Nucleus accumbens (tissue), 56 donors: ENCODE data around the gene C15orf40.
"Not testable (repeated sequence)": the region's sequence is repeated elsewhere in the genome, so short reads cannot be mapped to it uniquely, and the experiment has no call there.

Experiments
- DNase-seq, 56 donors: peaks; one replicate each; lab custom pipeline; 2025; lab: John Stamatoyannopoulos, UW

C15orf40 gene

DNA sequence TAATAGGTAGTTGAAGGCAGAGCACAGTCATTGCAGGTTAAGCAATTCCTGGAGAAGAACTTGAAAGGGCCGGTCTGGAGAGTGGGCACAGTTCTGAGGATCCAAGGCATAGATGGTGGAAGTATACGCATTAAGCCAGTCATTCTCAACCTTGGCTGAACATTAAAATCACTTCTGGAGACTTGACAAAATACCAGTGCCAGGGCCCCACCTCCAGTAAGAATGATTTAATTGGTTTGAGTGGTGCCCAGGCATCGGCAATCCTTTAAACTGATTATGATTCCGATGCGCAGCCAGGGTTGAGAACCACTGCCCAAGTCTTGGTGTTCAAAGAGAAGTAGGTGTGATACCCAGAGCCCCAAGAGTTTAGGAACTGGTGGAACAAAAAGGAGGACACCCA lies 52.0 kb downstream of the C15orf40 start:
- DNase-seq = no peak

DNA sequence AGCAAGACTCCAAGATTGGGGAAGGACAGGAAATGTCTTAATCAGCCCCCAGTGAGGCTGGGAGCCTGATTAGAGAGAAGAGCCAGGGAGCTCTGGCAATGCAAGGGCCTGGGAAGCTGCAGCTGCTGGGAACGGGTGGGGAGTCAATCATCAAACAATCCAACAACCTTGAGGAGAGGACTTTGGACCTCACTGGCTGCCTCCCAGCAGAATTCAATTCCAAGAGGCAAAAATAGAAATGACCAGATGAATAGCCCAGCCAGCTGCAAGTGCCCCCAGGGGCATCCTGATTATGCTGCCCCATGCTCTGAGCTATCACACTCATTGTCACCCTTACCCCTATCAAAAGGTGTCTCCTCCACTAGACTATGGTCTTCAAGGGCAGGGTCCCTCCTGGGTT lies 52.8 kb downstream of the C15orf40 start:
- no peak for DNase-seq

DNA sequence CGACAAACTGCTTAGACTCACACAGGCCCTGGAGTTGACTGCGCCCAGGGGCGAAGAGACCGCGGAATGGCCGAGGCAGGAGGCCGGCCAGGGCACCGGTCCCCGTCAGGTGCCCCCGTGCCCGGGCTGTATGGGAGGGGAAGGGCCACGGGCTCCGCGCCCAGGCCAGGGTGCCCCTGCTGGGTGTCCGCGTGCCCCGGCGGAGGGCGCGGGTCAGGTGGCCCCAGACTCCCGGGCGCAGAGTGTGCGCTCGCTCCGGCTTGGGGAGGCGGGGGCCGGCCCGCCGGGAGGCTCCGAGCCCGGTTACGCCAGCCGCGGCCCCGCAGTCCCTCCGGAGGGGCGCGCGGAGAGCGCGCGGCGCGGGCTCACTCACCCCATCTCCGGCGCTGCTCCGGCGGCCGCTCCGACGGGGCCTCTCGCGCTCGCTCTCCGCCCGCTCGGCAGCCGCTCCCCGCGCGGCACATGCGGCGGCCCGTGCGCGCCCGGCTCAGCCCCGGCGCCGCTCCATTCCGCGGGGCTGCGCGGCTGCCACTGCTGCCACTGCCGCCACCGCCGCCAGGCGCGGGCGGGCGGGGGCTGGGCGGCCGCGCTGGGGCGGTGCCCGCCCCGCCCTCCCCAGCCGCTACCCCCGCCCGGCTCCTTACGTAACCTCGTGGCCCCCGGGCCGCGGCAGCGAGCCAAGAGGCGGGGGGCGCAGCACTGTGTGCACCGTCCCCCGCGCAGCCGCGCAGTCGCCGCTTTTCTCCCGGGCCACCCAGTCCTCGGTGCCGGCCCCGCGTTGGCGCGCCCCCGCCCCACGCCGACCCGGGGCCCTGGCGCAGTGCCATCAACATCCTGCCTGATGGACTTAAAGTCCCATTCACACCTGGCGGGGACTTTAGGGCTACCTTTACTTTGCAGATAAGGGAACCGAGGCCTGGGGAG lies 59.0 kb downstream of the C15orf40 start, which contains the start of gene HOMER2:
TSS of gene HOMER2 (minus strand) at position 563 of the 924 bp plus-strand sequence. CDS start at position 378, 185 bp downstream.
- DNase-seq = peak in 10 of 56 donors; percentile 2 to 60 (median 17)

DNA sequence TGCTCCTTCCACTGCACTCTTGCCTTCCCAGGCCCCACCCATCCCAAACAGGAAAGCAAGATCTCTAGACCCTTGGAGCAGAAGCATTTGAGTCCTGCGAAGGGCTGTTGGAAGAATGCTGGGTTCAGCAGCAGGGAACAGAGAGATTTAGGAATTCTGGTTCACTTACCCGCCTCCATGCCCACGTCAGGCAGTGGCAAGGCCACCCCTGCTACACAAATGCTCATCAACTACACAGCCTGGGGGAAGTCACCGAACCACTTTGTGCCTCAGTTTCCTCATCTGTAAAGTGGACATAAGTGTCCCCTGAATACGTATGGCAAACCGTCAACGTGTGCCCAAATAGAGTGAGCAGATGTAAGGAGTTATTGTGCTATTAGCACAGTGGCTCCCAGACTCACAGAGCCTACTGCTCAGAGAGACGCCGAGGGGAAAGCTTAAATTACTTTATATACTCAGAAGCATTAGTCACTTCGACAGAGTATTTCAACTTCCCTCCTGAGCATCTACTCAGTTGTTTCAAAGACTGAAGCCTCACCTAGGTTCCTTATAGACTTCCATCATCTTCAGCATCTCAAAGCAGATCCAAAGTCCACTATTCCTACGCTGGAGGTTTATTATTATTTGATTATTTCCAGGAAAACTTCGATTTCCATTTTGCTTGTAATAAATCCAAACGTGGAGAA lies 59.8 kb downstream of the C15orf40 start:
- no peak for DNase-seq

DNA sequence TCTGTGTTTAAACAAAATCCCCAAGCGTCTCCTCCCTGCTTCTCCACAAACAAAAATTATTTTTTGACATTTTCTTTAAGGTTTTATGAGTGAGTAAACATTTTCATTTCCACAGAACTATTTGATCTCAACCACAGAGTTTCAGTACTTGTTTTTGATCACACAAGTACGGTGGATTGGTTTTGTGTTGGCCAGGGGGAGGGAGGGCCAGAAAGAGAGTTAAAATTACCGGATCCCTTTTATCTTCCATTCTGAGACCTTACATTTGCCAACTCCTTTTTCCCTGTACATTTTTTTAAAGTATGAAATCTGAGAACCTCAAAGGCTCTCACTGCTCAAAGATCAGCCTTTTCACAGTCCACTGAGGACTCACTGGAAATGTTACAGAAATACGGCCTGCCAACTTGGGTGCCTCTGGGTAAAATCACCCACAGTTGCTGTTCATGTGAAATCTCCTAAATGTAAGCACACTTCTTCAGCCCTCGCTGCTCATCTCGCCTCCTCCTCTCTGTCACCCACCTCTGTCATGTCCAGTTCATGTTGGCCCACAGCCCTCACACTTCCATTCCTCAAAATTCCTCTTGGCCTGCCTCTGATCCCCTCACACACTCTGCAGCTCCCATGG lies 60.6 kb downstream of the C15orf40 start:
- no peak for DNase-seq

DNA sequence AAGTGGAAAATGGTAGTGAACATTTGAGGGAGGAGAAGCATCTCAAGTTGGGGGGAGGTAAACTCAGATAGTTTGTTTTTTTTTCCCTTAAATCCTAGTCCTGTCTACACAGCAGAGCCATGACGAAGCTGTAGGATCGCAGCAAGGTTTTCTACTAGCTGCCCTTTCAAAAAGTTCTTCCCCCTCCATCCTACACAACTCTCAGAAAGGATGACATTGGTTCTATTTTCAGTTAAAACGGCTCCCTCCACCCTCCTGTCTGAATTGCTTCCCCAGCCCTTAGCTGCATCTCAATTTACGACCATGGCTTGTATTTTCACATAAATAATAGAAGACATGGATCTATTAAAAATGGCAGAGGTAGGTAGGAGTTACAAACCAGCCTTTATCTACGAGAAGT lies 61.1 kb downstream of the C15orf40 start:
- DNase-seq = no peak

DNA sequence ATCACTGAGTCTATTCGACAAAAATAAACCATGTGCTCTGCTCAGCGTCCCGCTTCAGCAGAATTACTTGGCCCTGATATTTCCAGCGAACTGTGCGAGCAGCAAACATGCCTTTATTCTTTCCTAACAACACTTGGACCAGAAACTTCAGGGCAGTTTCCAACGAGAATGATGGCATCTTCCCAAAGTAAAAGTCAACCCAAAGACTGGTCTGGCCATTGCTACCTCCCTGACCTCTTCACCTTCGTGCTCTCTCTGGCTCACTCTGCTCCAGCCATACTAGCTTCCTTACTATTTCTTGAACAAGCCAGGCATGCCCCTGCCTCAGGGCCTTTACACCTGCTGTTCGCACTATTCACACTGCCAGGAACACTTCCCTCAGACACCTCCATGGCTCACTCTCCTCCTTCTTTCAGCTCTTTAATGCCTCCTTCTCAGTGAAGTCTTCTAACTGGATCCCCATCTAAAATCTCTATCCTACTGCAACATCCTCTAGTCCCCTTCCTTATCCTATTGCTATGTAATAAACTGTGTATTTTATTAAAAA lies 65.2 kb downstream of the C15orf40 start:
- DNase-seq = no peak

DNA sequence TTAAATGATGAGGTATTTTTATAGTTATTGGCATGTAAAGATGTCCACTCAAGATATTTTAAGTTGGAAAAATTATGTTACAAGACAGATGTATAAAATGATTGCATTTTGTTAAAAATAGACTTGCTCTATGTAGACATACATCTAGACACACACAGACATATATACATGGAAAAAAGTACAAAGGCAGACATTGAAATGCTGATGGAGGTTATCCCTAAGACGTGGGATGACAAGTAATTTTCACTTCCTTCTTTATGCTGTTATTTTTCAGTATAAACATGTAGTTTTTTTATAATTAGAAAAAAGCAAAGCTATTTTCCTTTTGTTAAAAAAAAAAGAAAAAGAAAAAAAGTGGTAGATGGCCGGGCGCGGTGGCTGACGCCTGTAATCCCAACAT lies 66.1 kb downstream of the C15orf40 start:
- no peak for DNase-seq

DNA sequence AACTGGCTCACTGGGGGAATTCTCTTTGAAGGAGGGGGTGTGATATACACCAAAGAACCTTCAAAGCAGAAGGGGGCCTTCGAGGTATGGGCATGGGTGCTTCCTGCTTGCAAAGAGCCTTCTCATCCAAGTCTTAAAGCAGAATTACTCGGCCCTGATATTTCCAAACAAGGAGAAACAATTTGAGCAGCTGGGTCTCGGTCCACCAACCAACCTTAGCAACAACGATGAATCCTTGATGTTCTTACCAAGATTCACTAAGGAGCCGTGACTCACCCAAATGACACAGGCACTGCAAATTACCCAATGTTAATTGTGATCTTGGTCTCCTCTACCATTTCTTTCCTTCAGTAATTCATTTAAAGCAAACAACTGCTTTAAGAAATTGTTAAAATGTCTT lies 66.6 kb downstream of the C15orf40 start:
- DNase-seq = no peak

DNA sequence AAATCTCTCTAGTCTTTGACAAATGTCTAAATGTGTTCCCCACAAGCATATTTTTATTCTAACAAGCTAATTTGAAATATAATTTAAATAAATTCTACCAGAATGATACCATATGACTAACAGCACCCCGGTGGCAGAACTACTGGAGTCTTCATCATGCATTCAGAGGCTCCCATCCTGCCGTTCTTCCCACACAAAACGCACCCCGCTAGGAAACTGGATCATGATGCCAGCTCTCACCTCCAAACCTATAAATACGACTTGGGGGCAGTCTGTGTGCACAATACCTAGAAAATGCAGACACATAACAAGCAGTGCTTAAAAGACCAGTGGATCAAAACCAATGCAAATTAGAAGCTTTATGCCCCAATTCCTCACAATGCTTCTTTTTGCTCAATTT lies 67.4 kb downstream of the C15orf40 start:
- peak in 26 of 56 donors; percentile 4 to 77 (median 31) for DNase-seq

DNA sequence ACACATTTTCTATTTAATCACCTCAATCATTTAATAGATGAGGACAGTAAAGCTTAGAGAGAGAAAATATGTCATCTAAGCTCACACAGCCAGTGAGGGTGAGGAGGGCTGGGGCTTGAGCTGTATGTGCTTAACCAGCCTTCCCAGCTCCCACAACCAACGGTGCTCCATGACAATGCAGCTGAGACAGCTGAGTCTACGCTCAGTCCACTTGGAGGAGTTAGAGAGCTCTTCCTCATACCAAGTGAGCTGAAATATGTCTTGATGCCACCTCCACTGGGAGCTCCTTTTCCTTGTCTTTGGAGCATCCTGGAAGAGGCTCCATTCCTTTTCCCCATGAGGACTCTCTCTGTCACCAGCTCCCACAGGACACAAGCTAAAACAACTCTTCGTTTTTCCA lies 68.3 kb downstream of the C15orf40 start:
- no peak for DNase-seq

DNA sequence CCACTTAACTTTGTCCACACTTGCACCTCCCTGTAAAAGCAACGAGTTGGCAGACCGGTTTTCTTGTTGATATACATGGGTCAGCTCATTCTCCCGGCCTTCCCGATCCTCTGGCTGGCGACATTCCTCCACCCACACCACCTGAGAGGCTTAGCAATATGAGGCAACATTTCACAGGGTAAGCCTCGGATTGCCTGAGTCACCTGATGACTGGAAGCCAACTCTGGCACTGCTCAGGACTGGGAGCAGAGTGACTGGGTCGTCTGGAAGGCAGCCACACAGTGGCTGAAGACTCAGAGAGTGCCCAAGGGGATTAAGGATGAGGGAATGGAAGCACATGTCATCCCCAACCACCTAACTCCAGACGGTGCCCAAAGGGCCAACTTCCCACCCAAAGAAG lies 68.7 kb downstream of the C15orf40 start:
- no peak for DNase-seq

DNA sequence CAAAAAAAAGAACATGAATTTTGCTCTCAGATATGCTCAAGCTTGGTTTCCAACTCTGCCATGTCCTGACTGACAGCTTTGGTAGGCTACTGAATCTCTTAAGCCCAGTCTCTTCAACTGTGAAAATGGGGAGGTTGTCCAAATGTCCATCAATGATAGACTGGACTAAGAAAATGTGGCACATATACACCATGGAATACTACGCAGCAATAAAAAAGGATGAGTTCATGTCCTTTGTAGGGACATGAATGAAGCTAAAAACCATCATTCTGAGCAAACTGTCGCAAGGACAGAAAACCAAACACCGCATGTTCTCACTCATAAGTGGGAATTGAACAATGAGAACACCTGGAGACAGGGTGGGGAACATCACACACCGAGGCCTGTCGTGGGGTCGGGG lies 71.8 kb downstream of the C15orf40 start:
- DNase-seq = not testable (repeated sequence)
